ENCODE data around the gene PKNOX2. TPM values are rescaled to one million over a fixed set of nuclear protein-coding genes. Genes with fewer than 3 reads are reported as not detected.

The PKNOX2 gene
- total RNA-seq, 4 donors from 2014 or later, result 0.51 to 4.3 (median 2.3) TPM

GRCh38 chr11:125202362-125202880, 37.9 kb downstream of the PKNOX2 start:
- no peak for TF ChIP-seq CTCF (IDR thresholded peaks at IDR 0.05; ENCODE audit: low read depth)

- no peak for TF ChIP-seq CTCF (IDR thresholded peaks at IDR 0.05; ENCODE audit: low read depth)
Observed at GRCh38 chr11:125202977-125203376, 38.4 kb downstream of the PKNOX2 start.

GRCh38 chr11:125207866-125208425, 43.4 kb downstream of the PKNOX2 start:
- no peak for TF ChIP-seq CTCF (IDR thresholded peaks at IDR 0.05; ENCODE audit: low read depth)

GRCh38 chr11:125210066-125210465, 45.5 kb downstream of the PKNOX2 start:
- TF ChIP-seq CTCF (IDR thresholded peaks at IDR 0.05; ENCODE audit: low read depth), result no peak

- no peak for TF ChIP-seq CTCF (IDR thresholded peaks at IDR 0.05; ENCODE audit: low read depth)
Observed at GRCh38 chr11:125211191-125211947, 46.8 kb downstream of the PKNOX2 start.

GRCh38 chr11:125211948-125212340, 47.4 kb downstream of the PKNOX2 start:
- no peak for TF ChIP-seq CTCF (IDR thresholded peaks at IDR 0.05; ENCODE audit: low read depth)
